ENCODE results near the gene ITGA1. TPM values are rescaled to one million over a fixed set of nuclear protein-coding genes. Genes with fewer than 3 reads are reported as not detected.
"Not testable (repeated sequence)": the region's sequence is repeated elsewhere in the genome, so short reads cannot be mapped to it uniquely, and the experiment has no call there.

The ITGA1 gene
- total RNA-seq, 2 donors from 2014 or later = 125 to 169 TPM

- H3K27me3 ChIP-seq (replicated peaks; ENCODE audit: insufficient read depth) = no peaks in the 10 kb centered on the region
- ATAC-seq (ENCODE audit: insufficient number of reproducible peaks, low FRiP score, low read depth) = no peak
- peaks cover 31 to 53% of the 10 kb centered on the region in 2 donors for H3K4me1 ChIP-seq (ENCODE audit: control insufficient read depth in 1 of 2, low read depth in 2 of 2)
- H3K4me3 ChIP-seq = no peak overlapping the region
- no peaks in the 10 kb centered on the region for H3K9me3 ChIP-seq
- no peaks in the 10 kb centered on the region for H3K36me3 ChIP-seq
- no peak overlapping the region for H3K27ac ChIP-seq
- TF ChIP-seq CTCF (IDR thresholded peaks at IDR 0.05) = no peak
- no peak for DNase-seq (ENCODE audit: low spot score)
Observed at GRCh38 chr5:52846182-52846842, 58.6 kb downstream of the ITGA1 start.

- H3K27me3 ChIP-seq (replicated peaks; ENCODE audit: insufficient read depth); H3K4me3 ChIP-seq; ATAC-seq (ENCODE audit: insufficient number of reproducible peaks, low FRiP score, low read depth); H3K36me3 ChIP-seq; DNase-seq (ENCODE audit: low spot score); H3K27ac ChIP-seq; H3K9me3 ChIP-seq: not testable (repeated sequence)
- peaks cover 30 to 45% of the 10 kb centered on the region in 2 donors for H3K4me1 ChIP-seq (ENCODE audit: control insufficient read depth in 1 of 2, low read depth in 2 of 2)
Observed at GRCh38 chr5:52848688-52849087, 61.0 kb downstream of the ITGA1 start.

- TF ChIP-seq CTCF (IDR thresholded peaks at IDR 0.05) = no peak
- ATAC-seq (ENCODE audit: insufficient number of reproducible peaks, low FRiP score, low read depth) = no peak
- Histone ChIP-seq H3K27me3 (replicated peaks; ENCODE audit: insufficient read depth) (no peaks in the 10 kb centered on the region), H3K36me3 (no peaks in the 10 kb centered on the region), H3K9me3 (no peaks in the 10 kb centered on the region), H3K4me3 (no peak overlapping the region), H3K4me1 (ENCODE audit: control insufficient read depth in 1 of 2, low read depth in 2 of 2) (peaks cover 33 to 46% of the 10 kb centered on the region in 2 donors), H3K27ac (no peak overlapping the region)
- DNase-seq (ENCODE audit: low spot score) = no peak
Observed at GRCh38 chr5:52849544-52849943, 61.8 kb downstream of the ITGA1 start.

- no peak for ATAC-seq (ENCODE audit: insufficient number of reproducible peaks, low FRiP score, low read depth)
- no peak for DNase-seq (ENCODE audit: low spot score)
- no peak for TF ChIP-seq CTCF (IDR thresholded peaks at IDR 0.05)
- no peaks in the 10 kb centered on the region for H3K27me3 ChIP-seq (replicated peaks; ENCODE audit: insufficient read depth)
- peaks cover 17 to 30% of the 10 kb centered on the region in 2 donors for H3K4me1 ChIP-seq (ENCODE audit: control insufficient read depth in 1 of 2, low read depth in 2 of 2)
- no peak overlapping the region for H3K4me3 ChIP-seq
- no peaks in the 10 kb centered on the region for H3K36me3 ChIP-seq
- H3K9me3 ChIP-seq = no peaks in the 10 kb centered on the region
- peak overlapping the region; percentile 36 to 50 for H3K27ac ChIP-seq
Observed at GRCh38 chr5:52853650-52854049, 65.9 kb downstream of the ITGA1 start.

GRCh38 chr5:52854301-52854700 lies 66.6 kb downstream of the ITGA1 start:
- H3K36me3 ChIP-seq = no peaks in the 10 kb centered on the region
- no peaks in the 10 kb centered on the region for H3K27me3 ChIP-seq (replicated peaks; ENCODE audit: insufficient read depth)
- ATAC-seq (ENCODE audit: insufficient number of reproducible peaks, low FRiP score, low read depth) = no peak
- DNase-seq (ENCODE audit: low spot score) = no peak
- H3K27ac ChIP-seq = peak overlapping the region; percentile 36 to 50
- no peak overlapping the region for H3K4me3 ChIP-seq
- H3K4me1 ChIP-seq (ENCODE audit: control insufficient read depth in 1 of 2, low read depth in 2 of 2) = peaks cover 17 to 35% of the 10 kb centered on the region in 2 donors
- TF ChIP-seq CTCF (IDR thresholded peaks at IDR 0.05) = no peak
- H3K9me3 ChIP-seq = no peaks in the 10 kb centered on the region

- no peak for ATAC-seq (ENCODE audit: insufficient number of reproducible peaks, low FRiP score, low read depth)
- Histone ChIP-seq H3K9me3 (no peaks in the 10 kb centered on the region), H3K4me1 (ENCODE audit: control insufficient read depth in 1 of 2, low read depth in 2 of 2) (peaks cover 22 to 42% of the 10 kb centered on the region in 2 donors), H3K27me3 (replicated peaks; ENCODE audit: insufficient read depth) (no peaks in the 10 kb centered on the region), H3K36me3 (no peaks in the 10 kb centered on the region), H3K4me3 (no peak overlapping the region), H3K27ac (no peak overlapping the region)
- no peak for DNase-seq (ENCODE audit: low spot score)
- TF ChIP-seq CTCF (IDR thresholded peaks at IDR 0.05) = no peak
Observed at GRCh38 chr5:52854949-52855348, 67.2 kb downstream of the ITGA1 start.
